ENCODE results near the gene SKP1. TPM values are rescaled to one million over a fixed set of nuclear protein-coding genes. Genes with fewer than 3 reads are reported as not detected.

Gene SKP1
- total RNA-seq, 1 donor from 2014 or later = 352 TPM

DNA sequence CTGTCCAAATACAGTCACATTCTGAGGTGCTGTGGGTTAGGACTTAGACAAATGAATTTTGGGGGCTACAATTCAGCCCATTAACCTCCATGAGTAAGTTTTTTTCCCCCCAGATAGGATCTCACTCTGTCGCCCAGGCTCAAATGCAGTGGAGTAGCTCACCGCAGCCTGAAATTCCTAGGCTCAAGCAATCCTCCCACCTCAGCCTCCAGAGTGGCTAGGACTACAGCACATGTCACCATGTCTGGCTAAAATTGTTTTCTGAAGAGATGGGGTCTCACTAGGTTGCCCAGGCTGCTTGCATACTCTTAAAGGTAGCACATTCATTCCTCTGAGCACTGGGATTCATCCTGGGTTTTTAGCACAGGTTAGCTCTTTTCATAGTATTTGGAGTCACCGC is 26.9 kb upstream of the SKP1 start:
- DNase-seq (ENCODE audit: low spot score in 2 of 2, unreplicated experiment in 2 of 2) = no peak
- Mint-ChIP-seq H3K36me3 (peaks cover 47% of the 10 kb centered on the region), H3K4me3 (no peak overlapping the region), H3K27me3 (ENCODE audit: low read depth) (no peaks in the 10 kb centered on the region), H3K4me1 (no peaks in the 10 kb centered on the region), H3K27ac (no peak overlapping the region), H3K9me3 (no peaks in the 10 kb centered on the region)
- TF ChIP-seq, protein P1, sequence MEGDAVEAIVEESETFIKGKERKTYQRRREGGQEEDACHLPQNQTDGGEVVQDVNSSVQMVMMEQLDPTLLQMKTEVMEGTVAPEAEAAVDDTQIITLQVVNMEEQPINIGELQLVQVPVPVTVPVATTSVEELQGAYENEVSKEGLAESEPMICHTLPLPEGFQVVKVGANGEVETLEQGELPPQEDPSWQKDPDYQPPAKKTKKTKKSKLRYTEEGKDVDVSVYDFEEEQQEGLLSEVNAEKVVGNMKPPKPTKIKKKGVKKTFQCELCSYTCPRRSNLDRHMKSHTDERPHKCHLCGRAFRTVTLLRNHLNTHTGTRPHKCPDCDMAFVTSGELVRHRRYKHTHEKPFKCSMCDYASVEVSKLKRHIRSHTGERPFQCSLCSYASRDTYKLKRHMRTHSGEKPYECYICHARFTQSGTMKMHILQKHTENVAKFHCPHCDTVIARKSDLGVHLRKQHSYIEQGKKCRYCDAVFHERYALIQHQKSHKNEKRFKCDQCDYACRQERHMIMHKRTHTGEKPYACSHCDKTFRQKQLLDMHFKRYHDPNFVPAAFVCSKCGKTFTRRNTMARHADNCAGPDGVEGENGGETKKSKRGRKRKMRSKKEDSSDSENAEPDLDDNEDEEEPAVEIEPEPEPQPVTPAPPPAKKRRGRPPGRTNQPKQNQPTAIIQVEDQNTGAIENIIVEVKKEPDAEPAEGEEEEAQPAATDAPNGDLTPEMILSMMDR (IDR thresholded peaks at IDR 0.05; ENCODE audit: unreplicated experiment) = no peak

DNA sequence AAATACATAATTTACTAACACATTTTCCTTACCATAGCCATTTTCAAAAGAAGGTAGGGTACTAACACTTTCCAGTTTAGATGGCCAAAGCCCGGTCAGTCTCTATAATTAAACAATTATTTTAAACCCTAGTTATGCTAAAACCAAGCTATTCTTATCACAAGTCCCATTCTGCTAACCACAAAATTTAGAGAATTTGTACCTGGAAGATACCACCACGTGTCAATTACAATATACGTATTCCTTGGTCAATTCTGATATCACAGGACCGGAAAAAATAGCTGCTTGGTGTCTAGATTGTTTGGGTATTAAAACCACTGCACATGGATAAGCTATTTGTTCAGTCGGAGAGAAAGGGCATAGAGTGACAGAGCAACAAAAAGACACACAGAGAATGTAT is 18.9 kb upstream of the SKP1 start:
- Mint-ChIP-seq H3K27me3 (ENCODE audit: low read depth) (no peaks in the 10 kb centered on the region), H3K4me3 (no peak overlapping the region), H3K4me1 (no peaks in the 10 kb centered on the region), H3K27ac (no peak overlapping the region), H3K9me3 (no peaks in the 10 kb centered on the region), H3K36me3 (peaks cover 50% of the 10 kb centered on the region)
- TF ChIP-seq, protein P1 (IDR thresholded peaks at IDR 0.05; ENCODE audit: unreplicated experiment) = no peak
- DNase-seq (ENCODE audit: low spot score in 2 of 2, unreplicated experiment in 2 of 2) = no peak

DNA sequence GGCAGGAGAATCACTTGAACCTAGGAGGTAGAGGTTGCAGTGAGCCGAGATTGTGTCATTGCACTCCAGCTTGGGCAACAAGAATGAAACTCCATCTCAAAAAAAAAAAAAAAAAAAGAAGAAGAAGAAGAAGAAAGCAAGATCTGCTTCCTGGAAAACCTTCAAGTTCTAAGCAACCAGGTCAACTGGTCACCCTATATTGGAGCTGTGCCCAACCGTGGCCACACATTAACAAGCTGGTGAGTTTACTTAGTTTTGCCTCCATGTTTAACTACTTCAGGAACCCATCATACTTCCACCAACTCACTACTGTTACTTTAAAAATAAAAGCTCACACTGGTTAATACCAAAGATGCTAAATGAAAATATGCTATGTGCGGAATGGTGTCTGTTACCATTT is 12.3 kb upstream of the SKP1 start:
- Mint-ChIP-seq H3K27ac (no peak overlapping the region), H3K9me3 (no peaks in the 10 kb centered on the region), H3K36me3 (peaks cover 5% of the 10 kb centered on the region), H3K4me1 (peaks cover 4% of the 10 kb centered on the region), H3K27me3 (ENCODE audit: low read depth) (no peaks in the 10 kb centered on the region), H3K4me3 (no peak overlapping the region)
- no peak for DNase-seq (ENCODE audit: low spot score in 2 of 2, unreplicated experiment in 2 of 2)
- TF ChIP-seq, protein P1 (IDR thresholded peaks at IDR 0.05; ENCODE audit: unreplicated experiment) = no peak

DNA sequence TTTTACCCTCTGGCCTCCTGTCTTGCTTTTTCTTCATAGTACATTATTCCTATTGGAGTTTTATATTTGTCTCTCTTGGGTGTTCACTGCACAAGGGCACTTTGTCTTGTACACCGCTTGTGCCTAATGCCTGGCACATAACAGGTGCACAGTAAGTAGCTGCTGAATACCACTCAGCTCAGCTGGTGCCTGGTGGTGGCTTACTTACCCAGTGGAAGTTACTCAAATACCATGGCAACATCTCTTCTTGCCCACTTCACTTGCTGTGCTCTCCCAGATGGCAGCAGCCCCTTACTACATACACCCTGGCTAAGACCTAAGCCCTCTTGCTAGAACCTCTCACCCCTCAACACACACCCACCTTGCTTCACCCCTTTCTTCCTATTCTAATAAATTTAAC is 11.3 kb upstream of the SKP1 start:
- H3K36me3 Mint-ChIP-seq = no peaks in the 10 kb centered on the region
- no peaks in the 10 kb centered on the region for H3K9me3 Mint-ChIP-seq
- no peak overlapping the region for H3K4me3 Mint-ChIP-seq
- TF ChIP-seq, protein P1 (IDR thresholded peaks at IDR 0.05; ENCODE audit: unreplicated experiment) = no peak
- no peaks in the 10 kb centered on the region for H3K27me3 Mint-ChIP-seq (ENCODE audit: low read depth)
- no peak for DNase-seq (ENCODE audit: low spot score in 2 of 2, unreplicated experiment in 2 of 2)
- peaks cover 4% of the 10 kb centered on the region for H3K4me1 Mint-ChIP-seq
- H3K27ac Mint-ChIP-seq = no peak overlapping the region

DNA sequence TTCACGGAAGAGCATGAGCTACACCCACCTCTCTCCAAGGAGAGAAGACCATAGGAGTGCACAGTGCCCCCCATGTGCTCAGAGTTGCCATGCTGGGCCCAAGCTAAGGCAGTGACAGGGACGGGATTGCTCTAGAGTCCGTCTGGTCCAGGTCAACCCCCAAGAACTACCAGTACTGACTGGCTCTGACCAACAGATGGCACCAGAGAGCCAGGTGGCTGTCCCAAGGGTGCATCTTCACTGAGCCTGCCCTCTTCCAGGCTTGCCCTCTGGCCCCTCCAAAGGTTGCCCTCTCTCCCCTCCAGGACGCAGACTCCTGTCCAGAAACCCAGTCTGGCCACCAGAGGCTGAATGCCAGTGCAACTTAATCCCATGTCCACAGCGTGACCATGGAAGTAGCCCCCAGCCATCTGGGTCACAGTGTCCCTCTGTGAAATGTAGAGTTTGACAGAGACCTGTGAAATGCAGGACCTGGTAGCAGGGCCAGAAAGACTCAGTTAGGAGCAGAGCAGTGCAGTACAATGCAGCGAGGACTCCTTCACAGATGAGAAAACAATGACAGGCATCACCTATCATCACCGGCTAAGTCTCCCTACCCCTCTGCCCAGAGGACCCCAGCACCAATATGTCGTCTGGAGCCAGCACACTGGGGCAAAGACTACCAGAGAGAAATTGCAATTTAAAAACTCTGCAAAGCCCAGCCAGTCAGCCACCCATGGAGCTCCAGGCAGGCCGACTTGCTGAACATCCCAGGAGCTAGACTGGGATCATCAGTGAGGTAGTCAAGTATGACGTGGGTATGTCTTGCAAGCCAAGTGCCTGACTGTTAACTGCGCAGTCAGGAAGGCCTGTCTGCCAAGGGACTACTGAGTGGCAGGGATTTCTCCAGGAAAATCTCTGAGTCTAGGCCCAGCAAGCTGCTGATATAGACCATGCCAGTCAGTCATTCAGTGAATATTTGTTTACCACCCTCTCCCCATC is 7.7 kb upstream of the SKP1 start:
- no peak overlapping the region for H3K27ac Mint-ChIP-seq
- TF ChIP-seq, protein P1 (IDR thresholded peaks at IDR 0.05; ENCODE audit: unreplicated experiment) = peak; percentile 82
- no peaks in the 10 kb centered on the region for H3K27me3 Mint-ChIP-seq (ENCODE audit: low read depth)
- DNase-seq (ENCODE audit: low spot score in 2 of 2, unreplicated experiment in 2 of 2) = peak; percentile 46 to 76
- peaks cover 4% of the 10 kb centered on the region for H3K4me1 Mint-ChIP-seq
- H3K36me3 Mint-ChIP-seq = no peaks in the 10 kb centered on the region
- H3K4me3 Mint-ChIP-seq = no peak overlapping the region
- no peaks in the 10 kb centered on the region for H3K9me3 Mint-ChIP-seq

Measured in mesothelial cell of epicardium (in vitro differentiated cells).